ENCODE measurements around the gene MAPK11.
A peak's percentile ranks its signal among the peaks of the same experiment; 100 is the strongest.

Gene MAPK11

GRCh38 chr22:50269970-50270665, at the start of gene MAPK11:
TSS of gene MAPK11 (minus strand) at chr22:50270380. CDS start at chr22:50270292, 88 bp downstream.
- DNase-seq, result peak; percentile 13

- DNase-seq, result no peak
Observed at GRCh38 chr22:50319503-50319951, 49.3 kb upstream of the MAPK11 start.

- DNase-seq, result no peak
Observed at GRCh38 chr22:50318698-50319411, 48.7 kb upstream of the MAPK11 start.

- DNase-seq, result no peak
Observed at GRCh38 chr22:50318356-50318697, 48.1 kb upstream of the MAPK11 start.

GRCh38 chr22:50317674-50318073, 47.5 kb upstream of the MAPK11 start:
- no peak for DNase-seq

GRCh38 chr22:50317178-50317577, 47.0 kb upstream of the MAPK11 start:
- no peak for DNase-seq

GRCh38 chr22:50316114-50317065, 46.2 kb upstream of the MAPK11 start:
- no peak for DNase-seq

- DNase-seq, result no peak
Observed at GRCh38 chr22:50315289-50316113, 45.3 kb upstream of the MAPK11 start.

- no peak for DNase-seq
Observed at GRCh38 chr22:50314455-50315288, 44.5 kb upstream of the MAPK11 start.

- DNase-seq, result no peak
Observed at GRCh38 chr22:50314081-50314454, 43.9 kb upstream of the MAPK11 start.

- DNase-seq, result no peak
Observed at GRCh38 chr22:50313600-50313999, 43.4 kb upstream of the MAPK11 start.

GRCh38 chr22:50313021-50313420, 42.8 kb upstream of the MAPK11 start:
- DNase-seq, result no peak

GRCh38 chr22:50312371-50312770, 42.2 kb upstream of the MAPK11 start:
- DNase-seq, result no peak

- no peak for DNase-seq
Observed at GRCh38 chr22:50311606-50312351, 41.6 kb upstream of the MAPK11 start.

- no peak for DNase-seq
Observed at GRCh38 chr22:50310949-50311444, 40.8 kb upstream of the MAPK11 start.

- no peak for DNase-seq
Observed at GRCh38 chr22:50310031-50310722, 40.0 kb upstream of the MAPK11 start.

- no peak for DNase-seq
Observed at GRCh38 chr22:50309601-50309991, 39.4 kb upstream of the MAPK11 start.

- no peak for DNase-seq
Observed at GRCh38 chr22:50308986-50309600, 38.9 kb upstream of the MAPK11 start.

- no peak for DNase-seq
Observed at GRCh38 chr22:50308597-50308935, 38.4 kb upstream of the MAPK11 start.

Measured in NCI-H1105 treated with DMSO at 0.1 percent for 48 hours (cell line).